ENCODE results near the gene GAL3ST3. TPM values are rescaled to one million over a fixed set of nuclear protein-coding genes. Genes with fewer than 3 reads are reported as not detected.
A peak's percentile ranks its signal among the peaks of the same experiment; 100 is the strongest.

The GAL3ST3 gene
- total and polyA plus RNA-seq, 12 donors, result 0.07 to 4.6 (median 2.1) TPM

DNA sequence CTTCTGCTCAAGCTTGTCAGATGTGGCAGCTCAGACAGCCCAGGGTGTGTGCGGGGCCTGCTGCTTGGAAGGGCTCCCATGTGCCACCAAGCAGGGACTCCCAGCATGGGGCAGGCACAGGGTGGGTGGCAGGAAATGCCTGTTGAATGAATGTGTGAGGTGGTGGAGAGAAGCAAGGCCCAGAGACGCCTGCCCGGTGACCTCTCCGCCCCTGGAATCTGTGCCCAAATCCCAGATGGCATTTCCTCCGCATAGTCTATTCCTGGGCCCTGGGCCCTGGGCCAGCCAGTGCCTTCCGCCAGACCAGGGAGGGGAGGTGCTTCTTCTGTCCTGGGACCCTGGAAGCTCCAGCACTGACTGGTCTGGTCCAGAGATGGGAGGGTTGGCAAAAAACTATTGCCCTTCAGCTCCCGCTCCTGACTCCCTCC lies 33.5 kb downstream of the GAL3ST3 start:
- peak; percentile 32 to 50 for DNase-seq

DNA sequence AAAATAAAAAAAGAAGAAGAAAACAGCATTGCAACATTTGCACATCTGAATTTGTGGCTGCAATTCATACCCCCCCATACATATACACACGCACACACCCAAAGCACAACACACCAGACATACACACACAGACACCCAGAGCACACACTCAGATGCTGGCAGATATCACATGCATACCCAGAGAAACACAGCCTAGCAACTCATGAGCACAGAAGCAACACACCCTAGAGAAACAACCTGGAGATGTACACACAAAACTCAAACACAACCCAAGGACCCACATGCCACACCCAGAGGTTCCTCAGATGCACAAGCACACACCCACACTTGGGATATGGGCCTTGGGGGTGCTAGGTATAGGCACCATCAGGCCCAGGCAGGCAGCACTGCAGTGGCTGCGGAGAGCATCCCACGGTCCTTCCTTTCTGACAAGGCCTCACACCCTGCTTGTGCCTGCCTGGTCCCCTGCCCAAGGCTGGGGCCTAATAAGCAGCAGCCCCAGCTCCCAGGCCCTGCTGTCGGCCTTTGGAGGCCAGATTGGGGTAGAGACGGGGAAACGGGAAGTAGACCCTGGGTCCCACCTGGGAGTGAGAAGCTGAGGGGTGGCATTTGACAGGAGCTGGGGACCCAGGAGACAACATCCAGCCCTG lies 34.0 kb downstream of the GAL3ST3 start:
- peaks cover 8 to 39% (median 23%) of the 10 kb centered on the region in 7 donors for H3K27me3 ChIP-seq
- DNase-seq, result no peak
- H3K36me3 ChIP-seq, result no peaks in the 10 kb centered on the region
- H3K27ac ChIP-seq, result peak overlapping the region in 9 of 10 donors; percentile 30 to 65 (median 51)
- 81 to 90% methylated on average over 6 of the region's 6 CpGs for whole genome bisulfite sequencing, 2 donors
- ATAC-seq, result peak in 2 of 8 donors; percentile 6
- TF ChIP-seq, protein P1, sequence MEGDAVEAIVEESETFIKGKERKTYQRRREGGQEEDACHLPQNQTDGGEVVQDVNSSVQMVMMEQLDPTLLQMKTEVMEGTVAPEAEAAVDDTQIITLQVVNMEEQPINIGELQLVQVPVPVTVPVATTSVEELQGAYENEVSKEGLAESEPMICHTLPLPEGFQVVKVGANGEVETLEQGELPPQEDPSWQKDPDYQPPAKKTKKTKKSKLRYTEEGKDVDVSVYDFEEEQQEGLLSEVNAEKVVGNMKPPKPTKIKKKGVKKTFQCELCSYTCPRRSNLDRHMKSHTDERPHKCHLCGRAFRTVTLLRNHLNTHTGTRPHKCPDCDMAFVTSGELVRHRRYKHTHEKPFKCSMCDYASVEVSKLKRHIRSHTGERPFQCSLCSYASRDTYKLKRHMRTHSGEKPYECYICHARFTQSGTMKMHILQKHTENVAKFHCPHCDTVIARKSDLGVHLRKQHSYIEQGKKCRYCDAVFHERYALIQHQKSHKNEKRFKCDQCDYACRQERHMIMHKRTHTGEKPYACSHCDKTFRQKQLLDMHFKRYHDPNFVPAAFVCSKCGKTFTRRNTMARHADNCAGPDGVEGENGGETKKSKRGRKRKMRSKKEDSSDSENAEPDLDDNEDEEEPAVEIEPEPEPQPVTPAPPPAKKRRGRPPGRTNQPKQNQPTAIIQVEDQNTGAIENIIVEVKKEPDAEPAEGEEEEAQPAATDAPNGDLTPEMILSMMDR (IDR thresholded peaks at IDR 0.05), result no peak
- no peaks in the 10 kb centered on the region for H3K9me3 ChIP-seq
- intact Hi-C loops (cut with DNase I), result no loop called here
- H3K4me1 ChIP-seq, result peaks cover 0 to 27% (median 18%) of the 10 kb centered on the region in 9 donors
- H3K4me3 ChIP-seq, result no peak overlapping the region

More for the DNA sequence above, 33.5 kb downstream of the GAL3ST3 start:
- H3K9me3 ChIP-seq, result no peaks in the 10 kb centered on the region
- H3K27ac ChIP-seq, result peak overlapping the region in 9 of 10 donors; percentile 30 to 65 (median 51)
- TF ChIP-seq, protein P1 (IDR thresholded peaks at IDR 0.05), result no peak
- 47 to 50% methylated on average over 7 of the region's 7 CpGs for WGBS, 2 donors
- H3K27me3 ChIP-seq, result peaks cover 8 to 35% (median 23%) of the 10 kb centered on the region in 7 donors
- H3K4me3 ChIP-seq, result no peak overlapping the region
- H3K36me3 ChIP-seq, result no peaks in the 10 kb centered on the region
- intact Hi-C loops (cut with DNase I), result no loop called here
- peaks cover 0 to 27% (median 18%) of the 10 kb centered on the region in 9 donors for H3K4me1 ChIP-seq
- ATAC-seq, result peak; percentile 39 to 90 (median 68)

DNA sequence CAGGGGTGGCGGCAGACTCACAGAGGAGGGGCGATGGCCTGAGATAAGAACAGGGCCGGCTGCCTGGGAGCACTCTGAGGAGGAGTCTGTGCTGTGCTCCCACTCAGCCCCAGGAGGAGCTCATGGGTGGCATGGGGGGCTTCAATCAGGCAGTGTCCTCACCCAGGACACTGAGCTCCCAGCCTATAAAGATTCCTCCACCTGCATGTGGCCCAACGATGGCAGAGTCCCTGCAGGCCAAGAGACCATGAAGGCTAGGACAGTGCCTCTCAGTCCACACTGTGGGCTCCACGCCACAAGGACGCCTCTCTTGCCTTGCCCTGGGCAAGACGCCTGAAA lies 35.2 kb downstream of the GAL3ST3 start:
- Histone ChIP-seq H3K27ac (no peak overlapping the region), H3K9me3 (no peaks in the 10 kb centered on the region), H3K4me1 (peaks cover 0 to 27% (median 18%) of the 10 kb centered on the region in 9 donors), H3K27me3 (peaks cover 8 to 39% (median 23%) of the 10 kb centered on the region in 7 donors), H3K36me3 (no peaks in the 10 kb centered on the region), H3K4me3 (no peak overlapping the region)
- 62 to 69% methylated on average over 7 of the region's 7 CpGs for WGBS, 2 donors
- TF ChIP-seq, protein P1 (IDR thresholded peaks at IDR 0.05), result no peak
- DNase-seq, result no peak
- intact Hi-C loops (cut with DNase I), result no loop called here
- ATAC-seq, result no peak

DNA sequence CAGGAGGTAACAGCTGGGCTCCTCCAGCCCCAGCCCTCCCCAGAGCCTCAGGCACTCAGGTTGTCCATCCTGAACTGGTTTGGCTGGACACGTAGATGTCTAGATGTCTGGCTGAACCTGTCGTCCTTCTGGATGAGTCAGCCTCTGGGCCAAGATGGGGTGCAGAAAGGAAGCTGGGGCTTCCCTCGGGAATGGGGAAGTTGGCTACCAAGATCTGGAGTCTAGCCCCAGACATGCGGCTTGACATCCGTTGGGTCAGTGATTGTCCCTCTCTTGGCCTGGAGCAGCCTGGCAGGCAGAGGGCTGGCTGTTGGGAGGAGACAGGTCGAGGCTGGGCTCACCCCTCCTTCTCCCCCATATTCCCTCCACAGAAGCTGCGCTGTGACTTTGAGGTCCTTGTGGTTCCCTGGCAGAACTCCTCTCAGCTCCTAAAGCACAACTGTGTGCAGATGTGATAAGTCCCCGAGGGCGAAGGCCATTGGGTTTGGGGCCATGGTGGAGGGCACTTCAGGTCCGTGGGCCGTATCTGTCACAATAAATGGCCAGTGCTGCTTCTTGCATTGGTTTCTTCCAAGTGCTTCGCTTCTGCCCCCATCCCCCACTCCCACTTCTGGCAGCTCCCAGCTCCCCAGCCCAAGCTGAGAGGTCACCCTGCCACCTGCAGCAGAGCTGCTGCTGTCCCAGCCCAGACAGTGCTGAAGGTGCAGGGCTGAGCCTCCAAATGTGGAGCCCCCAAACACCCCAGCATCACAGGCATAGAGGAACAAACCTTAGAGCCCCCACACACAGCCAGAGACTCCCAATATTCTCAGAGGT lies 35.8 kb downstream of the GAL3ST3 start:
- intact Hi-C loops (cut with DNase I), result no loop called here
- no peak for ATAC-seq
- Histone ChIP-seq H3K36me3 (no peaks in the 10 kb centered on the region), H3K27me3 (peaks cover 8 to 39% (median 23%) of the 10 kb centered on the region in 7 donors), H3K9me3 (no peaks in the 10 kb centered on the region), H3K4me3 (no peak overlapping the region), H3K27ac (no peak overlapping the region), H3K4me1 (peaks cover 0 to 27% (median 18%) of the 10 kb centered on the region in 9 donors)
- TF ChIP-seq, protein P1 (IDR thresholded peaks at IDR 0.05), result no peak
- 56 to 66% methylated on average over 12 of the region's 12 CpGs for WGBS, 2 donors
- DNase-seq, result no peak

All from heart right ventricle (tissue), 16 donors.